OCI-LY1 (cell line): ENCODE data around the gene FARP1.

Experiments used
- EZH2 ChIP-seq: fragments of 200-600 bp; sonication (generic), shearing (Covaris generic); IDR thresholded peaks from 2 replicates; pipeline ENCODE4 v1.8.0; 2017; ENCODE audit warnings: borderline replicate concordance, mixed run types, mild to moderate bottlenecking, antibody characterized with exemption, low read length, moderate library complexity, mixed read lengths
- TF ChIP-seq, protein P1 (sequence below): fragments of 200-600 bp; sonication (generic), shearing (Covaris generic); IDR thresholded peaks from 2 replicates; pipeline ENCODE4 v1.5.1; 2017; ENCODE audit warnings: mild to moderate bottlenecking, antibody characterized with exemption, low read length, moderate library complexity, mixed read lengths

DNA sequence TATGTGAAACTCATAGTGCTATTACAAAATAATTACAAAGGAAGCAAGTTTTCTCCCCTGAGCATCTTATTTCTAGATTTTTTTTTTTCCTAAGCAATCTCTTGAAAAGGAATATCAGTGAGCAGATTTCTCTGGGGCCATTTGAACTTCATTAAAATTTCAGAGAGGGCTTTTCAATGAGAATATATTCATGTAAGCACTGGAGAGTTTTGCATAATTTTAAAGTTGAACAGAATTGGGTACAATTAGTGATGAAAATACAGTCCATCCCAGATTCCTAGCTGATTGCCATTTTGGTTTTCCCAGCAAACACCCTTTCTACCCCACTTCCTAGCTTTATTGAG lies 101.0 kb downstream of the FARP1 start:
- TF ChIP-seq, protein P1, sequence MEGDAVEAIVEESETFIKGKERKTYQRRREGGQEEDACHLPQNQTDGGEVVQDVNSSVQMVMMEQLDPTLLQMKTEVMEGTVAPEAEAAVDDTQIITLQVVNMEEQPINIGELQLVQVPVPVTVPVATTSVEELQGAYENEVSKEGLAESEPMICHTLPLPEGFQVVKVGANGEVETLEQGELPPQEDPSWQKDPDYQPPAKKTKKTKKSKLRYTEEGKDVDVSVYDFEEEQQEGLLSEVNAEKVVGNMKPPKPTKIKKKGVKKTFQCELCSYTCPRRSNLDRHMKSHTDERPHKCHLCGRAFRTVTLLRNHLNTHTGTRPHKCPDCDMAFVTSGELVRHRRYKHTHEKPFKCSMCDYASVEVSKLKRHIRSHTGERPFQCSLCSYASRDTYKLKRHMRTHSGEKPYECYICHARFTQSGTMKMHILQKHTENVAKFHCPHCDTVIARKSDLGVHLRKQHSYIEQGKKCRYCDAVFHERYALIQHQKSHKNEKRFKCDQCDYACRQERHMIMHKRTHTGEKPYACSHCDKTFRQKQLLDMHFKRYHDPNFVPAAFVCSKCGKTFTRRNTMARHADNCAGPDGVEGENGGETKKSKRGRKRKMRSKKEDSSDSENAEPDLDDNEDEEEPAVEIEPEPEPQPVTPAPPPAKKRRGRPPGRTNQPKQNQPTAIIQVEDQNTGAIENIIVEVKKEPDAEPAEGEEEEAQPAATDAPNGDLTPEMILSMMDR: no peak
- no peak for TF ChIP-seq EZH2
